GM19463 (cell line): ENCODE measurements around the gene TMEM170A.
"Not testable (repeated sequence)": the region's sequence is repeated elsewhere in the genome, so short reads cannot be mapped to it uniquely, and the experiment has no call there.

Source experiments
- ATAC-seq: cut with Tn5 transposase; IDR thresholded peaks from one replicate; pipeline ENCODE4 v1.9.1; 2021; ENCODE audit warnings: mild to moderate bottlenecking, moderate library complexity; ENCODE audit not compliant: unreplicated experiment

The TMEM170A gene

GRCh38 chr16:75464122-75464918 is at the start of gene TMEM170A:
Gene TMEM170A, minus strand, starts transcription at chr16:75464689. Its CDS starts 89 bp downstream, at chr16:75464600.
- peak; percentile 89 for ATAC-seq

- ATAC-seq: no peak
These were observed 42.1 kb upstream of the TMEM170A start for GRCh38 chr16:75506574-75506973.

- no peak for ATAC-seq
These were observed 41.6 kb upstream of the TMEM170A start for GRCh38 chr16:75506107-75506506.

GRCh38 chr16:75503801-75504200 is 39.3 kb upstream of the TMEM170A start:
- no peak for ATAC-seq

GRCh38 chr16:75502916-75503605 is 38.6 kb upstream of the TMEM170A start:
- no peak for ATAC-seq

GRCh38 chr16:75501820-75502219 is 37.3 kb upstream of the TMEM170A start:
- ATAC-seq: not testable (repeated sequence)

- ATAC-seq: no peak
These were observed 36.9 kb upstream of the TMEM170A start for GRCh38 chr16:75501359-75501758.

- not testable (repeated sequence) for ATAC-seq
These were observed 34.3 kb upstream of the TMEM170A start for GRCh38 chr16:75498605-75499322.

- no peak for ATAC-seq
These were observed 33.1 kb upstream of the TMEM170A start for GRCh38 chr16:75497558-75497957.

GRCh38 chr16:75495076-75495674 is 30.7 kb upstream of the TMEM170A start, which contains the start of gene CHST6:
Gene CHST6, minus strand, starts transcription at chr16:75495441. Its CDS starts 15,613 bp downstream, at chr16:75479828.
- peak; percentile 68 for ATAC-seq

- no peak for ATAC-seq
These were observed 30.2 kb upstream of the TMEM170A start for GRCh38 chr16:75494661-75495075.

GRCh38 chr16:75494184-75494583 is 29.7 kb upstream of the TMEM170A start:
- no peak for ATAC-seq

- no peak for ATAC-seq
These were observed 27.4 kb upstream of the TMEM170A start for GRCh38 chr16:75491876-75492275.

- no peak for ATAC-seq
These were observed 23.8 kb upstream of the TMEM170A start for GRCh38 chr16:75488322-75488721.

GRCh38 chr16:75486676-75487313 is 22.3 kb upstream of the TMEM170A start:
- peak; percentile 70 for ATAC-seq

- ATAC-seq: no peak
These were observed 21.7 kb upstream of the TMEM170A start for GRCh38 chr16:75486014-75486675.

- ATAC-seq: no peak
These were observed 20.9 kb upstream of the TMEM170A start for GRCh38 chr16:75485230-75486013.

GRCh38 chr16:75483222-75483621 is 18.7 kb upstream of the TMEM170A start:
- ATAC-seq: no peak
